DOHH2 (cell line): ENCODE data around the gene POLRMT.

Experiments
- CTCF ChIP-seq: fragments of 200-600 bp; sonication (generic); IDR thresholded peaks from one replicate; pipeline ENCODE4 v1.5.1; 2014; ENCODE audit warnings: antibody characterized with exemption, mild to moderate bottlenecking, low read depth, low read length; ENCODE audit not compliant: poor library complexity, severe bottlenecking
- EZH2phosphoT487 ChIP-seq: fragments of 200-600 bp; sonication (generic); IDR thresholded peaks from 2 replicates; pipeline ENCODE4 v1.6.1; 2017; ENCODE audit warnings: borderline replicate concordance, mild to moderate bottlenecking, antibody characterized with exemption, low read length, moderate library complexity, mixed read lengths

GRCh38 chr19:676339-677105 lies 43.2 kb upstream of the POLRMT start, which contains the start of gene FSTL3:
- TF ChIP-seq CTCF (no peak), EZH2phosphoT487 (no peak)
